Tibial nerve (tissue), 4 donors: ENCODE results near the gene ANO4. TPM values are rescaled to one million over a fixed set of nuclear protein-coding genes. Genes with fewer than 3 reads are reported as not detected.

ENCODE experiments used
- DNase-seq, 2 donors: peaks; one replicate each; pipeline ENCODE4 v3.0.0-alpha.2; 2019; ENCODE audit warnings: low spot score in 2 of 2
- H3K27ac ChIP-seq, 4 donors: fragments of 200-600 bp; sonication (generic) in 3 of 4; one replicate each; pipeline ENCODE4 v1.5.1; 2017 to 2019; ENCODE audit warnings: mild to moderate bottlenecking in 1 of 4
- H3K27me3 ChIP-seq, 2 donors: fragments of 200-600 bp; sonication (generic) in 1 of 2; one replicate each; pipeline versions ENCODE4 v1.5.1 to v1.6.0; 2017 to 2019
- H3K36me3 ChIP-seq, 3 donors: fragments of 200-600 bp; sonication (generic); one replicate each; pipeline ENCODE4 v1.5.1; 2018 to 2019
- H3K4me1 ChIP-seq, 4 donors: fragments of 200-600 bp; sonication (generic) in 3 of 4; one replicate each; pipeline ENCODE4 v1.5.1; 2017 to 2019
- H3K4me3 ChIP-seq, 4 donors: fragments of 200-600 bp; sonication (generic) in 3 of 4; one replicate each; pipeline ENCODE4 v1.5.1; 2017 to 2019; ENCODE audit warnings: mild to moderate bottlenecking in 1 of 4, moderate library complexity in 1 of 4
- H3K9me3 ChIP-seq, 4 donors: fragments of 200-600 bp; sonication (generic) in 3 of 4; one replicate each; pipeline ENCODE4 v1.5.1; 2017 to 2019
- CTCF ChIP-seq, 5 experiments: fragments of 200-600 bp in 3 of 5; fragments of 450-650 bp in 2 of 5; sonication (generic) in 3 of 5; IDR thresholded peaks; one replicate each; pipeline ENCODE4 v1.5.1; 2016 to 2019; ENCODE audit warnings: antibody characterized with exemption in 5 of 5, mild to moderate bottlenecking in 3 of 5, moderate library complexity in 2 of 5
- EP300 ChIP-seq, 2 donors: sonication (generic); formaldehyde crosslinking; IDR thresholded peaks; one replicate each; pipeline ENCODE4 v1.6.1; 2017; ENCODE audit warnings: antibody characterized with exemption in 2 of 2, mild to moderate bottlenecking in 1 of 2
- POLR2A ChIP-seq, 2 donors: fragments of 450-650 bp; IDR thresholded peaks; one replicate each; pipeline ENCODE4 v1.6.1; 2017; ENCODE audit warnings: antibody characterized with exemption in 2 of 2, mild to moderate bottlenecking in 2 of 2, moderate library complexity in 2 of 2
- WGBS, 2 donors: methylation state at CpG; one replicate each; pipeline ENCODE4 v1.1.5; 2018; 5-methylcytosine and 5-hydroxymethylcytosine counted together
- total RNA-seq, 4 donors: library from RNA; depleted of rRNA; stranded (reverse); fragments of >200 nt; gene quantifications; one replicate each; pipeline ENCODE4 v1.1.0, GENCODE V29; 2016

The ANO4 gene
- total RNA-seq, 4 donors from 2014 or later = 0.63 to 3.9 (median 1.3) TPM; not detected in 1

DNA sequence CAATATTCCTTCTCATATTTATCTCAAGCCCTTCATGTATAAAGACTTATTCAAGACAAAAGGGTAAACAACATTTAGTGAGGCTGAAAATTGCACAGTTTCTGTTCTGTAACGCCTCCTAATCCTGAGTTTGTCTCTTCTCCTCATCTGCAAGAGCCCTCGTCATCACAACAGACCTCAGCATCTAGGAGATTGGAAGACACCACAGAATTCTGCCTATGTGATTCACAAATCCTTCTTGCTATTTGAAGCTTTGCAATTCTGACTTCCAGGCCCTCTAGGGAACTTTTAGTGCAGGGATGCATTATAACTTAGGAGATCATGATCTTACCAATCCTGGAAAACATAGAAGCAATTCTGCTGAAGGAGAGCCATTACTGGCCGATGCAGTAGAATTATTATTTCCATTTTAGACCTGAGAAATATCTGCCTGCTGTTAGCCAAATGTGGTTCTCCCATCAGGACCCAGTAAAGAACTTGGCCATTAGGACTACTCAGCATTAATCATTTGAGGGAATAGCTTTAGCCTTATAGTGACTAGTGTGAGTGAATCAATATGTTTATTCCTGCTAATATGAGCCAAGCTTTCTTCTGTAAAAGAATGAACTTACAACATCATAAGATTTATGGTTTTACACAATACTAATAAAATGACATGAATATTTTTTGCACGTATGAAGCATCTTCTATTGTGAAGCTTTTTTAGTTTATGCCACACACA lies 119.5 kb downstream of the ANO4 start:
- Histone ChIP-seq H3K27me3 (no peaks in the 10 kb centered on the region), H3K36me3 (no peaks in the 10 kb centered on the region), H3K4me3 (no peak overlapping the region), H3K4me1 (no peaks in the 10 kb centered on the region), H3K9me3 (no peaks in the 10 kb centered on the region), H3K27ac (no peak overlapping the region)
- no peak for TF ChIP-seq EP300 (IDR thresholded peaks at IDR 0.05)
- no peak for TF ChIP-seq POLR2A (IDR thresholded peaks at IDR 0.05)
- no peak for TF ChIP-seq CTCF (IDR thresholded peaks at IDR 0.05)
- DNase-seq = no peak
- 71 to 74% methylated on average over 4 of the region's 4 CpGs for WGBS, 2 donors

DNA sequence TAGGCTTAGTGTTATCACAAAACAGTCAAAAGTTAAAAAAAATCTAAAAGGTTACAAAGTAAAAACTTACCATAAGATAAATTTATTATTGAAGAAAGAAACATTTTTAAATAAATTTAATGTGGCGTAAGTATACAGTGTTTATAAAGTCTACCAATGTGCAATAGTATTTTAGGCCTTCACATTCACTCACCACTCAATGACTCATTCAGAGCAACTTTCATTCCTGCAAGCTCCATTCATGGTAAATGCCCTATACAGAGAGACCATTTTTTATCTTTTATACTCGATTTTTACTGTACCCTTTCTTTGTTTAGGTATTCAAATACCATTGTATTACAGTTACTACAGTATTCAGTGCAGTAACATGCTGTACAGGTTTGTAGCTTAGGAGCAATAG lies 124.5 kb downstream of the ANO4 start:
- Histone ChIP-seq H3K4me1 (no peaks in the 10 kb centered on the region), H3K27ac (no peak overlapping the region), H3K9me3 (no peaks in the 10 kb centered on the region), H3K4me3 (no peak overlapping the region), H3K27me3 (no peaks in the 10 kb centered on the region), H3K36me3 (no peaks in the 10 kb centered on the region)
- WGBS, 2 donors = 47 to 55% methylated on average over 2 of the region's 2 CpGs
- TF ChIP-seq CTCF (IDR thresholded peaks at IDR 0.05) = no peak
- TF ChIP-seq POLR2A (IDR thresholded peaks at IDR 0.05) = no peak
- TF ChIP-seq EP300 (IDR thresholded peaks at IDR 0.05) = no peak
- no peak for DNase-seq

- no peak overlapping the region for H3K27ac ChIP-seq
- no peaks in the 10 kb centered on the region for H3K9me3 ChIP-seq
- no peaks in the 10 kb centered on the region for H3K4me1 ChIP-seq
- H3K4me3 ChIP-seq = no peak overlapping the region
- no peak for TF ChIP-seq EP300 (IDR thresholded peaks at IDR 0.05)
- no peak for TF ChIP-seq POLR2A (IDR thresholded peaks at IDR 0.05)
- TF ChIP-seq CTCF (IDR thresholded peaks at IDR 0.05) = no peak
- no peaks in the 10 kb centered on the region for H3K36me3 ChIP-seq
- H3K27me3 ChIP-seq = no peaks in the 10 kb centered on the region
- whole genome bisulfite sequencing, 2 donors = 77 to 78% methylated on average over 4 of the region's 4 CpGs
- no peak for DNase-seq
These were observed 125.9 kb downstream of the ANO4 start for GRCh38 chr12:100920493-100920892.

DNA sequence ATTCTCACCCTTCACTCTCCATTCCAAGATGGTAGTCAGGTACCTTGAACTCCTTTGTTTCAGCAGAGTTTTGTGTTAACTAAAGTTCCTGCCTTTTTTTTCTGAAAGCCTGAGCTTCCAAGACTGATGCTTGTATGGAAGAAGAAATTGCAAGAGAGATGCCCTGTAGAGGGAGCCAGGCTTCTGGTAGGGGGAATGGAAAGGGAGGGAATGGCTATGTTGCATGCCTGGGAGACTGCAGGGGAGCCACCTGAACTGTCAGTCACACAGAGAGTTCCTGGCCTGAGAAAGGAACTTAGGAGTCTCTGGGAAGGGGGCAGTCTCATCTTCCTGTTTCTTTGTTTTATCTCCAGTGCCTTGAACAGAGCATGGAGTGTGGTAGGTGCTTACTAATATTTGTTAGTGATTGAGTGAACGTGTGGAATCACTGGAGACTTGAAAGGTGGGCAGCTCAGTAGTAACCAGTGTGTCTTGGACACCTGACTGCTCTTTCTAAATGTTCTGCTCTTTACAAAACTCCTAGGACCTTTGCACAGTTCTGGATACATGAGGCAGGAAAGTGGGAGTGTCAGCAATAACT lies 132.2 kb downstream of the ANO4 start:
- 0% methylated on average over 1 of the region's 1 CpG for WGBS, 2 donors
- H3K4me3 ChIP-seq = no peak overlapping the region
- H3K27ac ChIP-seq = no peak overlapping the region
- H3K4me1 ChIP-seq = no peaks in the 10 kb centered on the region
- H3K36me3 ChIP-seq = no peaks in the 10 kb centered on the region
- H3K27me3 ChIP-seq = no peaks in the 10 kb centered on the region
- no peak for TF ChIP-seq POLR2A (IDR thresholded peaks at IDR 0.05)
- no peak for TF ChIP-seq EP300 (IDR thresholded peaks at IDR 0.05)
- no peak for TF ChIP-seq CTCF (IDR thresholded peaks at IDR 0.05)
- DNase-seq = no peak
- H3K9me3 ChIP-seq = no peaks in the 10 kb centered on the region

GRCh38 chr12:100927826-100928225 lies 133.2 kb downstream of the ANO4 start:
- H3K27me3 ChIP-seq = no peaks in the 10 kb centered on the region
- no peak overlapping the region for H3K27ac ChIP-seq
- no peak overlapping the region for H3K4me3 ChIP-seq
- no peak for DNase-seq
- TF ChIP-seq CTCF (IDR thresholded peaks at IDR 0.05) = no peak
- no peak for TF ChIP-seq EP300 (IDR thresholded peaks at IDR 0.05)
- TF ChIP-seq POLR2A (IDR thresholded peaks at IDR 0.05) = no peak
- H3K4me1 ChIP-seq = no peaks in the 10 kb centered on the region
- 63 to 82% methylated on average over 4 of the region's 4 CpGs for WGBS, 2 donors
- H3K9me3 ChIP-seq = no peaks in the 10 kb centered on the region
- H3K36me3 ChIP-seq = no peaks in the 10 kb centered on the region
